Measurements from ENCODE around the gene SIPA1L2.

The SIPA1L2 gene

GRCh38 chr1:232581932-232582331 lies 48.0 kb downstream of the SIPA1L2 start:
- Mint-ChIP-seq H3K9me3 (no peaks in the 10 kb centered on the region), H3K27me3 (no peaks in the 10 kb centered on the region), H3K27ac (no peak overlapping the region), H3K4me1 (no peaks in the 10 kb centered on the region), H3K4me3 (no peak overlapping the region), H3K36me3 (no peaks in the 10 kb centered on the region)
- ATAC-seq (replicated peaks) (no peak), DNase-seq (no peak)
